ENCODE data around the gene RNH1. TPM values are rescaled to one million over a fixed set of nuclear protein-coding genes. Genes with fewer than 3 reads are reported as not detected.
A peak's percentile ranks its signal among the peaks of the same experiment; 100 is the strongest.

RNH1 gene
- total RNA-seq, 1 donor from 2014 or later: 126 TPM

GRCh38 chr11:497565-498296, 9.3 kb downstream of the RNH1 start:
- no peak overlapping the region for H3K27ac Mint-ChIP-seq
- H3K4me1 Mint-ChIP-seq (ENCODE audit: low read depth): peaks cover 8% of the 10 kb centered on the region
- H3K27me3 Mint-ChIP-seq (ENCODE audit: insufficient read depth): no peaks in the 10 kb centered on the region
- H3K36me3 Mint-ChIP-seq (ENCODE audit: low read depth): peaks cover 28% of the 10 kb centered on the region
- DNase-seq (ENCODE audit: low spot score): no peak
- no peaks in the 10 kb centered on the region for H3K9me3 Mint-ChIP-seq
- intact Hi-C loops (cut with micrococcal nuclease): no loop called here
- H3K4me3 Mint-ChIP-seq: no peak overlapping the region

GRCh38 chr11:496834-497564, 10.0 kb downstream of the RNH1 start:
- Mint-ChIP-seq H3K9me3 (no peaks in the 10 kb centered on the region), H3K4me3 (no peak overlapping the region), H3K4me1 (ENCODE audit: low read depth) (peaks cover 8% of the 10 kb centered on the region), H3K27me3 (ENCODE audit: insufficient read depth) (no peaks in the 10 kb centered on the region), H3K36me3 (ENCODE audit: low read depth) (peaks cover 28% of the 10 kb centered on the region), H3K27ac (peak overlapping the region; percentile 63)
- DNase-seq (ENCODE audit: low spot score): no peak
- intact Hi-C loops (cut with micrococcal nuclease): no loop called here

- no peak for DNase-seq (ENCODE audit: low spot score)
- Mint-ChIP-seq H3K27ac (no peak overlapping the region), H3K9me3 (no peaks in the 10 kb centered on the region), H3K4me1 (ENCODE audit: low read depth) (peaks cover 8% of the 10 kb centered on the region), H3K36me3 (ENCODE audit: low read depth) (peaks cover 27% of the 10 kb centered on the region), H3K4me3 (no peak overlapping the region), H3K27me3 (ENCODE audit: insufficient read depth) (no peaks in the 10 kb centered on the region)
- intact Hi-C loops (cut with micrococcal nuclease): no loop called here
These were observed 11.5 kb downstream of the RNH1 start for GRCh38 chr11:495537-495931.

- Mint-ChIP-seq H3K4me3 (no peak overlapping the region), H3K4me1 (ENCODE audit: low read depth) (peaks cover 8% of the 10 kb centered on the region), H3K27ac (no peak overlapping the region), H3K27me3 (ENCODE audit: insufficient read depth) (no peaks in the 10 kb centered on the region), H3K36me3 (ENCODE audit: low read depth) (peaks cover 27% of the 10 kb centered on the region), H3K9me3 (no peaks in the 10 kb centered on the region)
- DNase-seq (ENCODE audit: low spot score): no peak
- intact Hi-C loops (cut with micrococcal nuclease): no loop called here
These were observed 12.1 kb downstream of the RNH1 start for GRCh38 chr11:494761-495536.

GRCh38 chr11:492427-493226, 14.4 kb downstream of the RNH1 start:
- Mint-ChIP-seq H3K4me3 (no peak overlapping the region), H3K4me1 (ENCODE audit: low read depth) (peaks cover 8% of the 10 kb centered on the region), H3K36me3 (ENCODE audit: low read depth) (peaks cover 18% of the 10 kb centered on the region), H3K27ac (no peak overlapping the region), H3K9me3 (no peaks in the 10 kb centered on the region), H3K27me3 (ENCODE audit: insufficient read depth) (no peaks in the 10 kb centered on the region)
- DNase-seq (ENCODE audit: low spot score): no peak
- intact Hi-C loops (cut with micrococcal nuclease): no loop called here

GRCh38 chr11:491358-491757, 15.7 kb downstream of the RNH1 start:
- no peaks in the 10 kb centered on the region for H3K4me1 Mint-ChIP-seq (ENCODE audit: low read depth)

GRCh38 chr11:490930-491260, 16.1 kb downstream of the RNH1 start:
- H3K9me3 Mint-ChIP-seq: no peaks in the 10 kb centered on the region
- H3K36me3 Mint-ChIP-seq (ENCODE audit: low read depth): peaks cover 9% of the 10 kb centered on the region
- H3K27ac Mint-ChIP-seq: no peak overlapping the region
- intact Hi-C loops (cut with micrococcal nuclease): no loop called here
- no peaks in the 10 kb centered on the region for H3K4me1 Mint-ChIP-seq (ENCODE audit: low read depth)
- H3K4me3 Mint-ChIP-seq: no peak overlapping the region
- no peak for DNase-seq (ENCODE audit: low spot score)
- H3K27me3 Mint-ChIP-seq (ENCODE audit: insufficient read depth): no peaks in the 10 kb centered on the region

More at GRCh38 chr11:491358-491757, 15.7 kb downstream of the RNH1 start:
- Mint-ChIP-seq H3K27me3 (ENCODE audit: insufficient read depth) (no peaks in the 10 kb centered on the region), H3K36me3 (ENCODE audit: low read depth) (peaks cover 10% of the 10 kb centered on the region), H3K4me3 (no peak overlapping the region), H3K27ac (no peak overlapping the region), H3K9me3 (no peaks in the 10 kb centered on the region)
- DNase-seq (ENCODE audit: low spot score): no peak
- intact Hi-C loops (cut with micrococcal nuclease): no loop called here

GRCh38 chr11:490186-490929, 16.7 kb downstream of the RNH1 start:
- H3K4me3 Mint-ChIP-seq: no peak overlapping the region

GRCh38 chr11:489610-490185, 17.3 kb downstream of the RNH1 start:
- Mint-ChIP-seq H3K27ac (no peak overlapping the region), H3K9me3 (no peaks in the 10 kb centered on the region), H3K36me3 (ENCODE audit: low read depth) (peaks cover 4% of the 10 kb centered on the region), H3K4me3 (no peak overlapping the region), H3K27me3 (ENCODE audit: insufficient read depth) (no peaks in the 10 kb centered on the region), H3K4me1 (ENCODE audit: low read depth) (no peaks in the 10 kb centered on the region)
- DNase-seq (ENCODE audit: low spot score): no peak
- intact Hi-C loops (cut with micrococcal nuclease): no loop called here

More at GRCh38 chr11:490186-490929, 16.7 kb downstream of the RNH1 start:
- Mint-ChIP-seq H3K27ac (no peak overlapping the region), H3K9me3 (no peaks in the 10 kb centered on the region), H3K4me1 (ENCODE audit: low read depth) (no peaks in the 10 kb centered on the region), H3K27me3 (ENCODE audit: insufficient read depth) (no peaks in the 10 kb centered on the region), H3K36me3 (ENCODE audit: low read depth) (peaks cover 7% of the 10 kb centered on the region)
- intact Hi-C loops (cut with micrococcal nuclease): no loop called here
- no peak for DNase-seq (ENCODE audit: low spot score)

- H3K4me1 Mint-ChIP-seq (ENCODE audit: low read depth): no peaks in the 10 kb centered on the region
- no peaks in the 10 kb centered on the region for H3K9me3 Mint-ChIP-seq
- DNase-seq (ENCODE audit: low spot score): no peak
- no peaks in the 10 kb centered on the region for H3K27me3 Mint-ChIP-seq (ENCODE audit: insufficient read depth)
- no peak overlapping the region for H3K4me3 Mint-ChIP-seq
- H3K36me3 Mint-ChIP-seq (ENCODE audit: low read depth): peaks cover 4% of the 10 kb centered on the region
- intact Hi-C loops (cut with micrococcal nuclease): no loop called here
- H3K27ac Mint-ChIP-seq: no peak overlapping the region
These were observed 18.1 kb downstream of the RNH1 start for GRCh38 chr11:488992-489391.

- H3K4me1 Mint-ChIP-seq (ENCODE audit: low read depth): no peaks in the 10 kb centered on the region
- no peaks in the 10 kb centered on the region for H3K27me3 Mint-ChIP-seq (ENCODE audit: insufficient read depth)
- H3K36me3 Mint-ChIP-seq (ENCODE audit: low read depth): peaks cover 4% of the 10 kb centered on the region
- no peak overlapping the region for H3K27ac Mint-ChIP-seq
- H3K9me3 Mint-ChIP-seq: no peaks in the 10 kb centered on the region
- no peak for DNase-seq (ENCODE audit: low spot score)
- no peak overlapping the region for H3K4me3 Mint-ChIP-seq
- intact Hi-C loops (cut with micrococcal nuclease): no loop called here
These were observed 18.5 kb downstream of the RNH1 start for GRCh38 chr11:488579-488978.

- intact Hi-C loops (cut with micrococcal nuclease): no loop called here
- no peaks in the 10 kb centered on the region for H3K9me3 Mint-ChIP-seq
- DNase-seq (ENCODE audit: low spot score): no peak
These were observed 19.0 kb downstream of the RNH1 start for GRCh38 chr11:488062-488461.

More at GRCh38 chr11:488062-488461, 19.0 kb downstream of the RNH1 start:
- H3K27ac Mint-ChIP-seq: no peak overlapping the region
- no peak overlapping the region for H3K4me3 Mint-ChIP-seq
- no peaks in the 10 kb centered on the region for H3K4me1 Mint-ChIP-seq (ENCODE audit: low read depth)
- no peaks in the 10 kb centered on the region for H3K27me3 Mint-ChIP-seq (ENCODE audit: insufficient read depth)
- peaks cover 4% of the 10 kb centered on the region for H3K36me3 Mint-ChIP-seq (ENCODE audit: low read depth)

Measured in activated T-helper 1 cell treated with anti-CD3 and anti-CD28 coated beads, Interleukin-12 subunit alpha, Interleukin-12 subunit beta, Interleukin-2, Interleukin-4 antibody, amounts not matched to agents 30 ng/mL and 10 ng/mL and 1 ng/mL, durations not matched to agents 14 hours and 24 hours and 36 hours (primary cell).